HG03571 (cell line): ENCODE results near the gene LRIG3.

Source experiments
- ATAC-seq: cut with Tn5 transposase; IDR thresholded peaks from one replicate; pipeline ENCODE4 v1.9.1; 2021; ENCODE audit not compliant: unreplicated experiment

The LRIG3 gene

GRCh38 chr12:58931518-58931917 lies 11.2 kb upstream of the LRIG3 start:
- no peak for ATAC-seq

- no peak for ATAC-seq
Measured at GRCh38 chr12:58930770-58931324, 10.5 kb upstream of the LRIG3 start.

GRCh38 chr12:58927120-58927519 lies 6.8 kb upstream of the LRIG3 start:
- no peak for ATAC-seq

- ATAC-seq, result no peak
Measured at GRCh38 chr12:58926586-58926985, 6.3 kb upstream of the LRIG3 start.

GRCh38 chr12:58925751-58926150 lies 5.4 kb upstream of the LRIG3 start:
- no peak for ATAC-seq

- ATAC-seq, result no peak
Measured at GRCh38 chr12:58925111-58925611, 4.9 kb upstream of the LRIG3 start.

GRCh38 chr12:58924652-58925051 lies 4.3 kb upstream of the LRIG3 start:
- ATAC-seq, result no peak

GRCh38 chr12:58923781-58924180 lies 3.5 kb upstream of the LRIG3 start:
- no peak for ATAC-seq

GRCh38 chr12:58922849-58923248 lies 2.5 kb upstream of the LRIG3 start:
- ATAC-seq, result no peak

- ATAC-seq, result no peak
Measured at GRCh38 chr12:58920961-58921861, 907 bp upstream of the LRIG3 start.

- no peak for ATAC-seq
Measured at GRCh38 chr12:58919231-58920101, 838 bp downstream of the LRIG3 start.

GRCh38 chr12:58918469-58918844 lies 1.8 kb downstream of the LRIG3 start:
- no peak for ATAC-seq

- ATAC-seq, result no peak
Measured at GRCh38 chr12:58917699-58918468, 2.4 kb downstream of the LRIG3 start.

- no peak for ATAC-seq
Measured at GRCh38 chr12:58916921-58917511, 3.3 kb downstream of the LRIG3 start.

GRCh38 chr12:58916161-58916621 lies 4.1 kb downstream of the LRIG3 start:
- ATAC-seq, result no peak

GRCh38 chr12:58915634-58916033 lies 4.7 kb downstream of the LRIG3 start:
- no peak for ATAC-seq

GRCh38 chr12:58915037-58915436 lies 5.3 kb downstream of the LRIG3 start:
- no peak for ATAC-seq

GRCh38 chr12:58914457-58914856 lies 5.8 kb downstream of the LRIG3 start:
- ATAC-seq, result no peak

- no peak for ATAC-seq
Measured at GRCh38 chr12:58907391-58907790, 12.9 kb downstream of the LRIG3 start.

- ATAC-seq, result no peak
Measured at GRCh38 chr12:58906917-58907316, 13.4 kb downstream of the LRIG3 start.
